IMR-90 (cell line): ENCODE measurements around the gene GRAMD2A.

Source experiments
- CEBPB ChIP-seq: IDR thresholded peaks from 2 replicates; pipeline ENCODE4 v1.6.1; 2012; ENCODE audit warnings: low read depth, low read length, improper control_type of control experiment
- MAZ ChIP-seq: IDR thresholded peaks from 2 replicates; pipeline ENCODE4 v1.6.1; 2012; ENCODE audit warnings: low read depth, mild to moderate bottlenecking, low read length, improper control_type of control experiment, moderate library complexity, borderline replicate concordance
- NFE2L2 ChIP-seq: fragments of 150-350 bp; IDR thresholded peaks from 2 replicates; pipeline ENCODE4 v1.6.1; 2016; ENCODE audit warnings: low read depth, mild to moderate bottlenecking, low read length
- POLR2A ChIP-seq: IDR thresholded peaks from 2 replicates; pipeline ENCODE4 v1.6.1; 2012; ENCODE audit warnings: mild to moderate bottlenecking, low read depth, low read length
- RAD21 ChIP-seq: IDR thresholded peaks from 2 replicates; pipeline ENCODE4 v1.6.1; 2012; ENCODE audit warnings: low read length, improper control_type of control experiment
- RFX5 ChIP-seq: IDR thresholded peaks from 2 replicates; pipeline ENCODE4 v1.8.0; 2012; ENCODE audit warnings: low read depth, mild to moderate bottlenecking, low read length, moderate library complexity
- TF ChIP-seq, protein P1 (sequence below): conservative IDR thresholded peaks from 2 replicates; pipeline ENCODE4 v1.5.1; 2012; ENCODE audit warnings: mild to moderate bottlenecking, low read depth, low read length, improper control_type of control experiment

DNA sequence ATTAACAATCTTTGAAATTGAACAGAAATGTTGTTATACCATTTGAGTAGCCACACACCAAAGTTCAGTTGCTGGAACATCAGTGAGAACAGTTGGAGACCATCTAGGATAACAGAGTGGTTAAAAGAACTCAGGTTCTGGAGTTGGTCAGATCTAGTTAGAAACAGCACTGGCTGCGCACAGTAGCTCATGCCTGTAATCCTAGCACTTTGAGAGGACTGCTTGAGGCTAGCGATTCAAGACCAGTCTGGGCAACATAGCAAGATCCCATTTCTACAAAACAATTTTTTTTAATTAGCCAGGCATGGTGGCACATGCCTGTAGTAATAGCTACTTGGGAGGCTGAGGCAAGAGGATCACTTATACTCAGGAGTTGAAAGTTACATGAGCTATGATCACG, 41.0 kb upstream of the GRAMD2A start:
- TF ChIP-seq CEBPB (no peak), POLR2A (no peak), RAD21 (no peak), NFE2L2 (no peak), RFX5 (no peak), MAZ (no peak)
- TF ChIP-seq, protein P1, sequence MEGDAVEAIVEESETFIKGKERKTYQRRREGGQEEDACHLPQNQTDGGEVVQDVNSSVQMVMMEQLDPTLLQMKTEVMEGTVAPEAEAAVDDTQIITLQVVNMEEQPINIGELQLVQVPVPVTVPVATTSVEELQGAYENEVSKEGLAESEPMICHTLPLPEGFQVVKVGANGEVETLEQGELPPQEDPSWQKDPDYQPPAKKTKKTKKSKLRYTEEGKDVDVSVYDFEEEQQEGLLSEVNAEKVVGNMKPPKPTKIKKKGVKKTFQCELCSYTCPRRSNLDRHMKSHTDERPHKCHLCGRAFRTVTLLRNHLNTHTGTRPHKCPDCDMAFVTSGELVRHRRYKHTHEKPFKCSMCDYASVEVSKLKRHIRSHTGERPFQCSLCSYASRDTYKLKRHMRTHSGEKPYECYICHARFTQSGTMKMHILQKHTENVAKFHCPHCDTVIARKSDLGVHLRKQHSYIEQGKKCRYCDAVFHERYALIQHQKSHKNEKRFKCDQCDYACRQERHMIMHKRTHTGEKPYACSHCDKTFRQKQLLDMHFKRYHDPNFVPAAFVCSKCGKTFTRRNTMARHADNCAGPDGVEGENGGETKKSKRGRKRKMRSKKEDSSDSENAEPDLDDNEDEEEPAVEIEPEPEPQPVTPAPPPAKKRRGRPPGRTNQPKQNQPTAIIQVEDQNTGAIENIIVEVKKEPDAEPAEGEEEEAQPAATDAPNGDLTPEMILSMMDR: no peak
